Stimulated activated CD8-positive, alpha-beta memory T cell treated with anti-CD3 and anti-CD28 coated beads, Interleukin-7, amount 100 ng/mL, for 24 hours (primary cell): ENCODE results near the gene EEA1.
"Not testable (repeated sequence)": the region's sequence is repeated elsewhere in the genome, so short reads cannot be mapped to it uniquely, and the experiment has no call there.

Source experiments
- DNase-seq: peaks from one replicate; pipeline ENCODE4 v3.0.0-alpha.2; 2020; ENCODE audit warnings: low read depth

EEA1 gene

GRCh38 chr12:92802906-92803305, 126.2 kb downstream of the EEA1 start:
- no peak for DNase-seq

- no peak for DNase-seq
Measured at GRCh38 chr12:92796650-92797049, 132.4 kb downstream of the EEA1 start.

GRCh38 chr12:92794814-92795213, 134.3 kb downstream of the EEA1 start:
- DNase-seq: no peak

GRCh38 chr12:92794356-92794755, 134.7 kb downstream of the EEA1 start:
- DNase-seq: not testable (repeated sequence)

- no peak for DNase-seq
Measured at GRCh38 chr12:92786045-92786444, 143.1 kb downstream of the EEA1 start.

- DNase-seq: no peak
Measured at GRCh38 chr12:92785563-92785950, 143.5 kb downstream of the EEA1 start.

- DNase-seq: no peak
Measured at GRCh38 chr12:92784797-92785562, 144.1 kb downstream of the EEA1 start.

- no peak for DNase-seq
Measured at GRCh38 chr12:92784356-92784755, 144.7 kb downstream of the EEA1 start.

- DNase-seq: no peak
Measured at GRCh38 chr12:92779902-92780301, 149.2 kb downstream of the EEA1 start.

GRCh38 chr12:92778525-92778924, 150.6 kb downstream of the EEA1 start:
- DNase-seq: no peak

- DNase-seq: no peak
Measured at GRCh38 chr12:92775416-92775815, 153.7 kb downstream of the EEA1 start.

- no peak for DNase-seq
Measured at GRCh38 chr12:92771001-92771400, 158.1 kb downstream of the EEA1 start.

- DNase-seq: no peak
Measured at GRCh38 chr12:92769124-92769901, 159.8 kb downstream of the EEA1 start.

GRCh38 chr12:92765871-92766270, 163.2 kb downstream of the EEA1 start:
- DNase-seq: no peak

- DNase-seq: no peak
Measured at GRCh38 chr12:92764831-92765230, 164.3 kb downstream of the EEA1 start.

GRCh38 chr12:92762773-92763172, 166.3 kb downstream of the EEA1 start:
- no peak for DNase-seq

- no peak for DNase-seq
Measured at GRCh38 chr12:92759634-92760268, 169.3 kb downstream of the EEA1 start.

- no peak for DNase-seq
Measured at GRCh38 chr12:92757597-92758121, 171.4 kb downstream of the EEA1 start.

GRCh38 chr12:92756898-92757596, 172.0 kb downstream of the EEA1 start:
- no peak for DNase-seq

- no peak for DNase-seq
Measured at GRCh38 chr12:92753976-92754885, 174.9 kb downstream of the EEA1 start.

- not testable (repeated sequence) for DNase-seq
Measured at GRCh38 chr12:92749691-92750090, 179.4 kb downstream of the EEA1 start.
